HG03108 (cell line): ENCODE data around the gene ACOT7.
"Not testable (repeated sequence)": the region's sequence is repeated elsewhere in the genome, so short reads cannot be mapped to it uniquely, and the experiment has no call there.

Source experiments
- ATAC-seq: cut with Tn5 transposase; IDR thresholded peaks from one replicate; pipeline ENCODE4 v1.9.1; 2021; ENCODE audit warnings: moderate library complexity; ENCODE audit not compliant: unreplicated experiment

The ACOT7 gene

DNA sequence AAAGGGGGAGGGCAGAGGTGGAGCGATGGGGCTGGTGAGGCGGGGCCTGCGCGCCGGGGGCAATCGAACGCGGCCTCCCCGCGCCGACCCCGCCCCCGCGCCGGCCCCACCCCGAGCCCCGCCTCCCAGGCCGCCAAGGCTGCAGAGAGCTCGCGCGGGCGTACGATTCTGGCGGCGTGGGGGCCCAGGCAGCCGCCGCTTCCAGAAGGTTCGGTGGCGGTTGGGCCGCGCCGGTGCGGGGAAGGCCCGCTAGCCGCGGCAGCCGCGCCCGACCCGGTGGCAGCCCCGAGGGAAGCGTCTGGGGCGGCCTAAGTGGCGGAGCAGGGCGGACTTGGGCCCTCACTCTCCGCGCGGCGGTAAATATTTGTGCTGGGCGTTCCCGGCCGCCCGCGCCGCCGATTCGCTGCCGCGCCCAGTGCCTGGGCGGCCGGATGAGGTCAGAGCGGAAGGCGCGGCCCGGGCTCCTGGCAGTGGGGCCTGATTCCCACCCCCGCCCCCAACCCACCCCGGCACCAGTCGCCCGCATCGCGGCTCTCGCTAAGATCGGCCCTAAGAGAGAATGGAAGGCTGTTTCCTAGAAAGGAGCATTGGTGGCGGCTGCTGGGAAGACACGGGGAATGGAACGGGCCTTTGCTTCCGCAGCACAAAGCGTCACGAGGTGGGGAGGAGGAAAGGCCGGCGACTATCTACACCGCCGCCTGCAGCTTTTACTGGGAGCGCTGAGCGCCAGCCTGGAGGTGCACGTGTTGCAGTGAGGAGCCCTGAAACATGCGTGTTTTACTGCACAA, at the start of gene ACOT7:
TSS of gene ACOT7 (minus strand) at position 368 of the 788 bp plus-strand sequence. CDS start 368 bp downstream, outside the sequence.
- ATAC-seq, result peak; percentile 85

DNA sequence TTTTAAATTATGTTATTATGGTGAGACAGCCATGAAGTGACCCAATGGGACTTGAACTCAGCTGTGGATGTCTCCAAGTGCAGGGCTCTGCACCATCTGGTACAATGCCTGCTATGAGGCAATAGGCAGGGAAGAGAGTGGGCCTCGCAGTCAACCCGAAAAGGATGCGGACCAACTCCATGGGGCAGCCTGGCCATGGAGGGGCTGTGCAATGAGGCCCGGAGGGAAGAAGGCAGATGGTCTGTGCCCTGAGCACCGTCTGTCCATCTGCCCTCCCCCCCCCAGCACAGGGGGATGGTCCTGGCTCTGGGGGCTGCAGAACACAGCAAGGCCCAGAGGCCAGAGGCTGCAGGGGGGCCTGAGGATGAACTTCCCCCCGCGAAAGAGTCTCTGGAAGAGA, 48.0 kb upstream of the ACOT7 start:
- ATAC-seq, result no peak

- ATAC-seq, result peak; percentile 58
Observed at GRCh38 chr1:6440198-6441126, 46.9 kb upstream of the ACOT7 start.

- no peak for ATAC-seq
Observed at GRCh38 chr1:6438047-6438525, 44.5 kb upstream of the ACOT7 start.

DNA sequence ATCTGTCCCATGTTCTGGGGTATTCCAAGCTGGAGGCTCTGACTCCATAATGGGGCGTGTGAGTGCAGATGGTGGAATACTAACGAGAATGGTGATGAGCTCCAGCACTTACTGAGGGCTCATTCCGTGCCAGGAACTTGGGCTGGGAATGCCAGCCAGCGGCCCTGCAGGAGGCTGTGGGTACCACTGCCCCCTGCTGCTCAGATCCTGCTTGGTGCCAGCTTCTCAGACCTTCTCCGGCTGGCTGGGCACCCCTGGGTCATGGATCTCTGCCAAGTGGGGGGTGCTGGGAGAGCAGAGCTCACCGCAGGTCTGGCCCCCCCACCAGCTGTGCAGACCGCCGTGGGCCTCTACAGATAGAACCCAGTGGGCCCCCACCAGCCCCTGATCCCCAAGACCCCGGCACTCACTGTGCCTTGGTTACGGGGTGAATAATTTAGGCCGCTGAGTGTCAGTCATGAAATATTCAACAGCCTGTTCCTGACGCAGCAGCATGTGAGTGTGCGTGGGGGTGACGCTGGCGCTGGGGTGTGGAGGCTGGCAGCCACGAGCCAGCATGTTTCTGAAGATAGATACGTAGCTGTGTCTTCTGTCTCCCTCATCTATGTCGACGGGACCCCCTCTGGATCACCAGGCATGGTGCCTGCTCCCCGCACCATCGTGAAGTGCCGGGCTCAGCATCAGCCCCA, 43.6 kb upstream of the ACOT7 start:
- not testable (repeated sequence) for ATAC-seq

GRCh38 chr1:6436277-6436676, 42.7 kb upstream of the ACOT7 start:
- not testable (repeated sequence) for ATAC-seq

GRCh38 chr1:6435547-6435946, 42.0 kb upstream of the ACOT7 start:
- ATAC-seq, result no peak

GRCh38 chr1:6435129-6435528, 41.6 kb upstream of the ACOT7 start:
- ATAC-seq, result no peak

DNA sequence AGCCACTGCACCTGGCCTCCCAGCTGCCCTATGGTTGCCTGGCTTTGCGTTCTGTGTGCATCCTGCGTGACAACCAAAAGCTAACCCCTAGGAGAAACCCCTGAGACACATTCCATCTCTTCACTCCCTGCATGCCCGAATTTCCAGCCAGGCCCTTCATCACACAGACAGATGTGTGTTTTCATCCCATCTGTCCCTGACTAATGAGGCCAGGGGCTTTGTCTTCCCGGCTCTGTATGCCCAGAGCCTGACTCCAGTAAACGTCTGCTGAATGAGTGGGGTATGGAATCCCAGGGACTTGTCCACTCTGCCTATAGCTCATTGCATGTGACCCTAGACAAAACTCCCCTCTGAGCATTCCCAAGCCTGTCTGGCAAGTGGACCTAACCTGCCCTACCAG, 40.6 kb upstream of the ACOT7 start:
- ATAC-seq, result no peak

GRCh38 chr1:6431645-6432579, 38.3 kb upstream of the ACOT7 start:
- not testable (repeated sequence) for ATAC-seq

DNA sequence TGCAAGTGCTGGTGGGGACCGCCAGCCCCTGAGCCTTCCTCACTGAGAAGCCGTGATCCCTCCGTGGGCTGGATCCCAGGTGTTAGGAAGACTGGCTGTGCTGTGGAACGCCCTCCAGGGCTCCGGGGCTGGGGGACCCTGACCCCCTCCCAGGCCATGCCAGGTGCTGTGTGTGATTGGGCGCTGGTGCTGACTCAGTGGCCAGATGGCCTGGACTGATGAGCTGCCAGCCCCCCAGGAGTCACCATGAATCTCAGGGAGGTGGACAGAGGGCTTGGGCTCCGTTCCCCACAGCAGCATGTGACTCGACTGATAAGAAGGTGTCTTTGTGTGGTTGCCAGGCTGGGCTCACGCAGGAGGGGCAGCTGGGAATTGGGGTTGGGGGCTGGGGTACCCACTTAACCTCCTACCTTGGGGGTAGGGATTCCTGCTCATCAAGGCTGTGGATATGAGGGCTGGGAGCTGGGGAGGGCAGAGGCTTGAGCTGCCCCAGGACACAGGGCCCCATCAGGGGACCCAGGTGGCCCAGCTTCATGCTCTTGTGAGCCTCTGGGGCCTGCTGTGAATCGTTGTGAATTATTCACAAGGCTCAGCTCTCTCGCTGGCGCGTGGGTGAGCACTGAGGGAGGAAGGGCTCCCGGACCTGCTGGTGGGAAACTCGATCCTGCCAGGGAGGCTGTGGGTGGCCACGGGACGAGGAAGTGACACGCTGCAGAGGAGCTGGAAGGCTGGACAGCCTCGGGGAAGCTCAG, 36.3 kb upstream of the ACOT7 start:
- ATAC-seq, result not testable (repeated sequence)

DNA sequence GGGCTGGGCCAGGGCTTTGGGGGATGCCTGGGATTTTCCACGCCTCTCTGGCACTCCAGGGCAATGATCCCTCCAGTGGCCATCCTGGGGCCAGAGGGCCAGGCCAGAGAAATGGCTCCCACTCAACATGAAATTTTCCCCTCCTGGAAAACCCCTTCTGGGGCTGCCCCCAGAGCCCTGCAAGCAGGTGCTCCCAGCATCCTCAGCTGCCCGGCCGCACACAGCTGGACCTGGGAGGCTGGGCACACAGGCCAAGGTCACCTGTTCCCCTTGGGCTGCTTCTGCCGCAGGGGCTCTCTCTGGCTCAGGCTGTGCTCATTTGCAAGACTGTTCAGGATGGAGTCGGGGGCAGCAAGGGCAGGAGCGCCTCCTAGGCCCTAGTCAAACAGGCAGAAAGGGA, 34.9 kb upstream of the ACOT7 start:
- not testable (repeated sequence) for ATAC-seq

- no peak for ATAC-seq
Observed at GRCh38 chr1:6427441-6428390, 34.1 kb upstream of the ACOT7 start.

DNA sequence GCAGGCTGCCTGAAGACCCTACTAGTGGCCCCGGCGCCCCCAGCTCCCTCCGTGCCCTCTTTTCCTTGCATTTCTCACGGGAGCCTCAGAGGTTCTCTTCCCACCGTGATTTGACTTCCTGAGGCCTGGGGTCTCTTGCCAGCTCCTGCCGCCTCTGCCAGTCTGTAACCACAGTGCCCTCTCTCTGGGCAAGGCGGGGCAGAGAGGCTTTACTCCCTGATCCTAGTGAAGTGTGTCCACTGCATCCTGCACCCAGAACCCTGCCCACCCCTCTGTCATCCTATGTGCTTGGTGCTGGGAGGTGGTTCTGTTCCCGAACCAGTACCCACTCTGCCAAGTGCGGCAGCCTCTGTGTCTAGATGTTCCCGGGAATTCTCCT, 33.4 kb upstream of the ACOT7 start:
- no peak for ATAC-seq

DNA sequence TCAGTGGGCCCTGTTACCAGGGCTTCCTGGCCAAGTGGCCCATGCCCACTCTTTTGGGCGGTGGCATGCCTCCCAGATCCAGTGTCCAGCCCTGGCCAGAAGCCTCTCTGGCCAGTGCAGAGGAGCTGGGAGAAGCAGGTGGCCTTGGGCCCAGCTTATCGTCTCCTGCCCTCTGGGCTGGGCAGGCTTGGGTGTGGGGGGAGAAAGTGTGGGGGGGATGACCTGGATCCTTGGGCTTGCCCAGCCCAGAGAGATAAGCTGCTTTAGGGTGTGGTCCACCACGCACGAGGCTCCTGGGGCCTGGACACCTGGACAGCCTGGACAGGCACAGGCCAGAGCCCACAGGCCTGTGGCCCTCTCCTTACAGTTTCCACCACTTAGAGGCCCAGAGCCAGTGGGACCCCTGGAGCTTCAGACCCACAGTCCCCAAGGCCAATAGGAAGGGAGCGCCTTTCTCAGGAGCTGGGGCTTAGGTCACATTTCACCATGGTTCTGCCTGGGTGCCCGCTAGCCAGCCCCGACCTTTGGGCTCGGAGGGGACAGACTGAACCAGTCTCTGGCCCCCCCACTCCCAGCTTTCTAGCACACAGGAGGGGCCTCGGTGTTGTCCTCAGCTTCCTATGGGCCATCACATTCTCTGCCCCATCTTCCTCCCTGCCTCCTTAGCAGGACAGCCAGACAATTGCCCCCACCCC, 32.9 kb upstream of the ACOT7 start:
- ATAC-seq, result no peak

DNA sequence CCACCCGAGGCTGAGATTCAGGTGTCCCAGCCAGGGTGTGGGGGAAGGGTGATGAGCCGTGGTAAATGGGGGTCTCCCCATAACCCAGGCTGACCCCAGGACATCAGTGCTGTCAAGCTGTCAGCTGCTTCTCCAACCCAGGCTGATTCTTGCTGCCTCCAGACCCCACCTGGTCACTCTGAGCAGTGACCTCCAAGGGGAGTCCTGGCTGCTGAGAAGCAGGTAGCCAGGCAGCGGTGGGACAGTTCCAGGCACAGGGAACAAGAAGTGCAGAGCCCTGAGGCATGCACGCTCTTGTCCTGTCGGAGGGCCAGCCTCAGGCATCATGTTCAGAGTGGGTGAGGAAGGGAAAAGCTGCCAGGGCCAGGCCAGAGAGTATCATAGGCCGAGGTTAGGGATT, 32.1 kb upstream of the ACOT7 start:
- ATAC-seq, result no peak
